Ovary (tissue), 9 donors: ENCODE measurements around the gene LRRC8E. TPM values are rescaled to one million over a fixed set of nuclear protein-coding genes. Genes with fewer than 3 reads are reported as not detected.

Experiments used
- DNase-seq, 5 donors: peaks; one replicate each; pipeline ENCODE4 v3.0.0-alpha.2; 2019 to 2020
- H3K27ac ChIP-seq, 2 donors: fragments of 200-600 bp; one replicate each; pipeline versions ENCODE4 v1.5.1 to v1.8.0; 2019 to 2022
- H3K27me3 ChIP-seq: fragments of 200-600 bp; one replicate; pipeline ENCODE4 v1.8.0; 2022
- H3K36me3 ChIP-seq: fragments of 200-600 bp; sonication (generic); one replicate; pipeline ENCODE4 v1.5.1; 2019
- H3K4me1 ChIP-seq: one replicate; pipeline ENCODE4 v1.8.1; 2013; ENCODE audit warnings: mild to moderate bottlenecking, moderate library complexity; ENCODE audit not compliant: insufficient read depth
- H3K4me3 ChIP-seq: fragments of 200-600 bp; sonication (generic); one replicate; pipeline ENCODE4 v1.5.1; 2017
- H3K9me3 ChIP-seq, 2 donors: fragments of 200-600 bp in 1 of 2; sonication (generic) in 1 of 2; one replicate each; pipeline versions ENCODE4 v1.5.1 to v1.8.1; 2013 to 2019; ENCODE audit warnings: mild to moderate bottlenecking in 1 of 2, moderate library complexity in 1 of 2
- CTCF ChIP-seq, 3 donors: fragments of 450-650 bp in 2 of 3; fragments of 200-600 bp in 1 of 3; IDR thresholded peaks; one replicate each; pipeline versions ENCODE4 v1.5.1 to v1.8.0; 2016 to 2022; ENCODE audit warnings: antibody characterized with exemption in 3 of 3, mild to moderate bottlenecking in 1 of 3
- EP300 ChIP-seq: sonication (generic); formaldehyde crosslinking; IDR thresholded peaks from one replicate; pipeline ENCODE4 v1.6.1; 2017; ENCODE audit warnings: antibody characterized with exemption
- POLR2A ChIP-seq: fragments of 450-650 bp; IDR thresholded peaks from one replicate; pipeline ENCODE4 v1.6.1; 2017; ENCODE audit warnings: antibody characterized with exemption, mild to moderate bottlenecking, moderate library complexity
- WGBS, 3 donors: extraction: QIAGEN DNeasy Blood & Tissue Kit in 1 of 3; methylation state at CpG; one replicate each; pipeline versions ENCODE4 v1.1.5 to v1.1.7; 2013 to 2017; 5-methylcytosine and 5-hydroxymethylcytosine counted together
- intact Hi-C, 4 donors: fragments of 100-400 bp; cut with DNase I; formaldehyde crosslinking; loops; one replicate each; pipeline versions ENCODE4 v1.11.0 to v1.15.1; 2022 to 2023
- polyA plus RNA-seq, 2 donors: library from polyadenylated mRNA; stranded (reverse); fragments of 200-250 nt in 1 of 2; fragments of 350-450 nt in 1 of 2; fragmentation: Illumina TruSeq in 1 of 2; extraction: RNeasy Lipid Tissue Mini Kit (QIAGEN cat#74804) in 1 of 2; gene quantifications; one replicate each; pipeline ENCODE4 v1.2.3, GENCODE V29; 2013 to 2014
- total RNA-seq, 7 donors: library from RNA; depleted of rRNA in 2 of 7; stranded (reverse); fragments of >200 nt in 2 of 7; fragmentation: NEBNext Ultra II Directional in 3 of 7; extraction: Animal tissue kit (Norgen Biotek cat#: 25700) in 3 of 7; gene quantifications; one replicate each; pipeline versions ENCODE4 v1.1.0 to v1.2.4, GENCODE V29; 2016 to 2023
- donor health status: DM: no; HTN: no; CAD: no; lungs with moderate emphysema.
- donor health status: DM: no; HTN: no; CAD: no.
- donor health status: Bipolar disorder and iron deficiency.
- donor health status: DM: yes; HTN: yes; CAD: no.
- donor health status: DM: no; HTN: no; CAD: no.
- donor health status: DM: yes; HTN: yes; CAD: no.

The LRRC8E gene
- total and polyA plus RNA-seq, 9 donors: 0.10 to 2.1 (median 0.72) TPM; not detected in 2

- peak; percentile 82 to 89 (median 88) for DNase-seq
- intact Hi-C loops: loop anchor here in 3 of 4 donors (1.0 to 10.0 kb wide), 3 partner anchors 61 to 311 kb away; partner anchors contain the start of gene ELAVL1 (in 1 of the 3)
- Histone ChIP-seq H3K27me3 (no peaks in the 10 kb centered on the region), H3K4me1 (peaks cover 10% of the 10 kb centered on the region), H3K36me3 (no peaks in the 10 kb centered on the region), H3K9me3 (no peaks in the 10 kb centered on the region), H3K27ac (peak overlapping the region in 1 of 2 donors; percentile 97), H3K4me3 (peak overlapping the region; percentile 51)
- TF ChIP-seq CTCF (IDR thresholded peaks at IDR 0.05): peak; percentile 84 to 89 (median 87)
- no peak for TF ChIP-seq EP300
- 26 to 31% (median 27%) methylated on average over 18 of the region's 18 CpGs for WGBS, 3 donors
These were observed 56.0 kb downstream of the LRRC8E start for GRCh38 chr19:7944177-7944761.

GRCh38 chr19:7947939-7948338, 59.6 kb downstream of the LRRC8E start:
- 95 to 96% (median 96%) methylated on average over 4 of the region's 4 CpGs for WGBS, 3 donors
- Histone ChIP-seq H3K9me3 (no peaks in the 10 kb centered on the region), H3K27ac (no peak overlapping the region), H3K4me3 (no peak overlapping the region), H3K36me3 (no peaks in the 10 kb centered on the region), H3K27me3 (no peaks in the 10 kb centered on the region), H3K4me1 (no peaks in the 10 kb centered on the region)
- no peak for DNase-seq
- intact Hi-C loops: loop anchor here in 2 of 4 donors (10.0 kb wide), 2 partner anchors 57 to 307 kb away; partner anchors contain the start of gene ELAVL1 (in 1 of the 2)
- TF ChIP-seq EP300 (no peak), POLR2A (no peak), CTCF (IDR thresholded peaks at IDR 0.05) (no peak)

Other genes starting within 250 kb of the LRRC8E start
- under 1 TPM in 1 of 7 donors, not detected in 6; 0.52 TPM for gene RETN, start 219.5 kb upstream of the LRRC8E start, total RNA-seq
- gene RETN, start 219.5 kb upstream of the LRRC8E start, polyA plus RNA-seq: under 1 TPM; 0.46 to 0.48 TPM
- gene MCEMP1, start 211.4 kb upstream of the LRRC8E start, total RNA-seq: under 1 TPM in 3 of 7 donors, not detected in 4; 0.23 to 0.83 (median 0.27) TPM
- gene MCEMP1, start 211.4 kb upstream of the LRRC8E start, polyA plus RNA-seq: under 1 TPM in 1 of 2 donors, not detected in 1; 0.06 TPM
- gene TRAPPC5, start 207.7 kb upstream of the LRRC8E start, total RNA-seq: 100 to 1,000 TPM in 1 of 7 donors, 10 to 100 TPM in 6; 44.0 to 111 (median 69.3) TPM
- gene TRAPPC5, start 207.7 kb upstream of the LRRC8E start, polyA plus RNA-seq: 10 to 100 TPM in 1 of 2 donors, under 1 TPM in 1; 0.32 to 57.2 TPM
- under 1 TPM in 1 of 7 donors, not detected in 6; 0.38 TPM for gene FCER2, start 186.4 kb upstream of the LRRC8E start, total RNA-seq
- gene FCER2, start 186.4 kb upstream of the LRRC8E start, polyA plus RNA-seq: 1 to 10 TPM in 1 of 2 donors, under 1 TPM in 1; 0.08 to 1.1 TPM
- gene CLEC4G, start 156.4 kb upstream of the LRRC8E start, total RNA-seq: 1 to 10 TPM in 1 of 7 donors, under 1 TPM in 5, not detected in 1; 0.33 to 1.4 (median 0.46) TPM
- under 1 TPM; 0.27 to 0.71 TPM for gene CLEC4G, start 156.4 kb upstream of the LRRC8E start, polyA plus RNA-seq
- gene CD209, start 141.0 kb upstream of the LRRC8E start, total RNA-seq: 1 to 10 TPM in 6 of 7 donors, under 1 TPM in 1; 0.48 to 3.9 (median 1.7) TPM
- 10 to 100 TPM in 1 of 2 donors, under 1 TPM in 1; 0.85 to 26.1 TPM for gene CD209, start 141.0 kb upstream of the LRRC8E start, polyA plus RNA-seq
- gene CLEC4M, start 125.3 kb upstream of the LRRC8E start, total RNA-seq: 10 to 100 TPM in 1 of 7 donors, 1 to 10 TPM in 5, under 1 TPM in 1; 0.65 to 19.8 (median 2.9) TPM
- gene CLEC4M, start 125.3 kb upstream of the LRRC8E start, polyA plus RNA-seq: 1 to 10 TPM; 3.6 to 7.2 TPM
- 10 to 100 TPM in 5 of 7 donors, 1 to 10 TPM in 2; 5.1 to 15.9 (median 13.1) TPM for gene EVI5L, start 58.3 kb upstream of the LRRC8E start, total RNA-seq
- 10 to 100 TPM in 1 of 2 donors, 1 to 10 TPM in 1; 7.2 to 10.9 TPM for gene EVI5L, start 58.3 kb upstream of the LRRC8E start, polyA plus RNA-seq
- gene PRR36, start 14.1 kb upstream of the LRRC8E start, total RNA-seq: 1 to 10 TPM in 3 of 7 donors, under 1 TPM in 4; 0.45 to 2.2 (median 0.95) TPM
- gene PRR36, start 14.1 kb upstream of the LRRC8E start, polyA plus RNA-seq: under 1 TPM; 0.05 to 0.27 TPM
- gene MAP2K7, start 15.4 kb downstream of the LRRC8E start, total RNA-seq: 10 to 100 TPM in 5 of 7 donors, 1 to 10 TPM in 2; 9.2 to 35.5 (median 26.3) TPM
- gene MAP2K7, start 15.4 kb downstream of the LRRC8E start, polyA plus RNA-seq: 10 to 100 TPM in 1 of 2 donors, 1 to 10 TPM in 1; 6.3 to 32.2 TPM
- gene TGFBR3L, start 26.3 kb downstream of the LRRC8E start, total RNA-seq: 1 to 10 TPM in 2 of 7 donors, not detected in 5; 1.0 to 6.9 TPM
- under 1 TPM in 1 of 2 donors, not detected in 1; 0.18 TPM for gene TGFBR3L, start 26.3 kb downstream of the LRRC8E start, polyA plus RNA-seq
- 10 to 100 TPM in 6 of 7 donors, 1 to 10 TPM in 1; 8.8 to 26.6 (median 16.3) TPM for gene SNAPC2, start 31.8 kb downstream of the LRRC8E start, total RNA-seq
- 10 to 100 TPM in 1 of 2 donors, 1 to 10 TPM in 1; 1.8 to 19.8 TPM for gene SNAPC2, start 31.8 kb downstream of the LRRC8E start, polyA plus RNA-seq
- gene CTXN1, start 37.6 kb downstream of the LRRC8E start, total RNA-seq: 10 to 100 TPM in 2 of 7 donors, 1 to 10 TPM in 5; 1.4 to 99.7 (median 6.1) TPM
- gene CTXN1, start 37.6 kb downstream of the LRRC8E start, polyA plus RNA-seq: 1 to 10 TPM in 1 of 2 donors, not detected in 1; 3.3 TPM
- 100 to 1,000 TPM in 1 of 7 donors, 10 to 100 TPM in 6; 43.4 to 110 (median 51.8) TPM for gene TIMM44, start 55.2 kb downstream of the LRRC8E start, total RNA-seq
- gene TIMM44, start 55.2 kb downstream of the LRRC8E start, polyA plus RNA-seq: 10 to 100 TPM; 29.8 to 48.4 TPM
- 10 to 100 TPM; 13.8 to 78.4 (median 65.6) TPM for gene ELAVL1, start 117.1 kb downstream of the LRRC8E start, total RNA-seq
- 10 to 100 TPM; 25.3 to 46.5 TPM for gene ELAVL1, start 117.1 kb downstream of the LRRC8E start, polyA plus RNA-seq
- not detected for gene CCL25, start 164.2 kb downstream of the LRRC8E start, total RNA-seq
- not detected for gene CCL25, start 164.2 kb downstream of the LRRC8E start, polyA plus RNA-seq